ENCODE data around the gene UBE2H. TPM values are rescaled to one million over a fixed set of nuclear protein-coding genes. Genes with fewer than 3 reads are reported as not detected.

The UBE2H gene
- total RNA-seq, 2 donors from 2014 or later, result 92.6 to 93.4 TPM

DNA sequence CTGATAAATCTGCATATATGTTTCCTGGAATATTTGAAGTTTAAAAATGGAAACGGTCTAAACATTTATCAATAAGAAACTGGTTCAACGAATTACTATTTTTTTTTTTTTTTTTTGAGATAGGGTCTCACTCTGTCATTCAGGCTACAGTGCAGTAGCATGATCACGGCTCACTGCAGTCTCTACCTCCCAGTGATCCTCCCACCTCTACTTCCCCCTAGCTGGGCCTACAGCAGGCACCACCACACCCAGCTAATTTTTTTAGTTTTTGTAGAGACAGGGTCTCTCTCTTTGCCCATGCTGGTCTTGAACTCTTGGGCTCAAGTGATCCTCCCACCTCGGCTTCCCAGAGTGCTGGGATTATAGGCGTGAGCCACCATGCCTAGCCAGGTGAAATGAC, 68.3 kb downstream of the UBE2H start:
- Histone ChIP-seq H3K27ac (peak overlapping the region in 1 of 4 donors; percentile 50), H3K27me3 (no peaks in the 10 kb centered on the region), H3K9me3 (no peaks in the 10 kb centered on the region), H3K36me3 (replicated peaks in 1 of 2; ENCODE audit: insufficient read depth in 1 of 2, low read depth in 2 of 2) (no peaks in the 10 kb centered on the region), H3K4me1 (peaks cover 53% of the 10 kb centered on the region), H3K4me3 (no peak overlapping the region)
- TF ChIP-seq, protein P1, sequence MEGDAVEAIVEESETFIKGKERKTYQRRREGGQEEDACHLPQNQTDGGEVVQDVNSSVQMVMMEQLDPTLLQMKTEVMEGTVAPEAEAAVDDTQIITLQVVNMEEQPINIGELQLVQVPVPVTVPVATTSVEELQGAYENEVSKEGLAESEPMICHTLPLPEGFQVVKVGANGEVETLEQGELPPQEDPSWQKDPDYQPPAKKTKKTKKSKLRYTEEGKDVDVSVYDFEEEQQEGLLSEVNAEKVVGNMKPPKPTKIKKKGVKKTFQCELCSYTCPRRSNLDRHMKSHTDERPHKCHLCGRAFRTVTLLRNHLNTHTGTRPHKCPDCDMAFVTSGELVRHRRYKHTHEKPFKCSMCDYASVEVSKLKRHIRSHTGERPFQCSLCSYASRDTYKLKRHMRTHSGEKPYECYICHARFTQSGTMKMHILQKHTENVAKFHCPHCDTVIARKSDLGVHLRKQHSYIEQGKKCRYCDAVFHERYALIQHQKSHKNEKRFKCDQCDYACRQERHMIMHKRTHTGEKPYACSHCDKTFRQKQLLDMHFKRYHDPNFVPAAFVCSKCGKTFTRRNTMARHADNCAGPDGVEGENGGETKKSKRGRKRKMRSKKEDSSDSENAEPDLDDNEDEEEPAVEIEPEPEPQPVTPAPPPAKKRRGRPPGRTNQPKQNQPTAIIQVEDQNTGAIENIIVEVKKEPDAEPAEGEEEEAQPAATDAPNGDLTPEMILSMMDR (IDR thresholded peaks at IDR 0.05), result no peak
- no peak for TF ChIP-seq POLR2A (IDR thresholded peaks at IDR 0.05)
- no peak for DNase-seq
- intact Hi-C loops (cut with DNase I), result no loop called here
- no peak for ATAC-seq
- 78 to 80% methylated on average over 5 of the region's 5 CpGs for WGBS, 2 donors

DNA sequence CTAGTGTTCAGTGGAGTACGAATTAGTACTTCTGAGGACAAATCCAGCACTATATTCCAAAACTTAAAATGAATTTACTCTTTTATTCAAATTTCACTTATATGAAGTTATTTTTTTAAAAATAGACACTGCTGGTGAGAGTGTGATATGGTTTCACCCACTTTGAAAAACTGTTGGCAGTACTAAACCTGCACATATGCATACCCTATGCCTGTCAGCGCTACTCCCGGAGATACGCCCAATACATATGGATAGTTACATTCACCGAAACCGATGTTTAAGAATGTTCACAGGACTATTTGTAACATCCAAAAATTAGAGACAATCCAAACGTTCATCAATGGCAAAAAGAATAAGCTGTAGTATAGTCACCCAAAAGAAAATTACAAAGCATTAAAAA, 69.6 kb downstream of the UBE2H start:
- Histone ChIP-seq H3K4me3 (no peak overlapping the region), H3K4me1 (peaks cover 48% of the 10 kb centered on the region), H3K27ac (peak overlapping the region in 1 of 4 donors; percentile 7), H3K27me3 (no peaks in the 10 kb centered on the region), H3K9me3 (no peaks in the 10 kb centered on the region), H3K36me3 (replicated peaks in 1 of 2; ENCODE audit: insufficient read depth in 1 of 2, low read depth in 2 of 2) (no peaks in the 10 kb centered on the region)
- WGBS, 2 donors, result 92% methylated on average over 7 of the region's 7 CpGs
- TF ChIP-seq, protein P1 (IDR thresholded peaks at IDR 0.05), result no peak
- no peak for TF ChIP-seq POLR2A (IDR thresholded peaks at IDR 0.05)
- ATAC-seq (no peak), DNase-seq (no peak)
- intact Hi-C loops (cut with DNase I), result no loop called here

DNA sequence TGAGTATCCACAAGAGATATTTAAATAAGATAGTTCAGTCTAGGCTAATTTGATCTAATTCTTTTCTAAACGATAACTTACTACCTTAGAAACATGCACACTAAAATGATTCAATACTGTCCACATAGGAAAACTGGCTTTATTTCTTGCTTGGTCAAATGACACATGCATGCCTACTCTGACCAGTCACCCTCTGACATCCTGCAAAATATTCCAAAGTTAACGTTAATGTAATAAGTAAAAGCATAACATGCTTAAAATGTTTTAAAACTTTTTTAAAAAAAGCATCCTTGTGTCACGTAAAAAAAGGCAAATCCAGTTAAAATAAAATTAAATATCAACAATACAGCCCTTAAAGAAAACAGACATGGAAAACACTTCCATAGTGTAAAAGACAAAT, 70.2 kb downstream of the UBE2H start:
- Histone ChIP-seq H3K4me1 (peaks cover 48% of the 10 kb centered on the region), H3K36me3 (replicated peaks in 1 of 2; ENCODE audit: insufficient read depth in 1 of 2, low read depth in 2 of 2) (no peaks in the 10 kb centered on the region), H3K27ac (peak overlapping the region in 1 of 4 donors; percentile 7), H3K27me3 (no peaks in the 10 kb centered on the region), H3K9me3 (no peaks in the 10 kb centered on the region), H3K4me3 (no peak overlapping the region)
- ATAC-seq (no peak), DNase-seq (no peak)
- no peak for TF ChIP-seq POLR2A (IDR thresholded peaks at IDR 0.05)
- WGBS, 2 donors, result 61% methylated on average over 3 of the region's 3 CpGs
- intact Hi-C loops (cut with DNase I), result no loop called here

DNA sequence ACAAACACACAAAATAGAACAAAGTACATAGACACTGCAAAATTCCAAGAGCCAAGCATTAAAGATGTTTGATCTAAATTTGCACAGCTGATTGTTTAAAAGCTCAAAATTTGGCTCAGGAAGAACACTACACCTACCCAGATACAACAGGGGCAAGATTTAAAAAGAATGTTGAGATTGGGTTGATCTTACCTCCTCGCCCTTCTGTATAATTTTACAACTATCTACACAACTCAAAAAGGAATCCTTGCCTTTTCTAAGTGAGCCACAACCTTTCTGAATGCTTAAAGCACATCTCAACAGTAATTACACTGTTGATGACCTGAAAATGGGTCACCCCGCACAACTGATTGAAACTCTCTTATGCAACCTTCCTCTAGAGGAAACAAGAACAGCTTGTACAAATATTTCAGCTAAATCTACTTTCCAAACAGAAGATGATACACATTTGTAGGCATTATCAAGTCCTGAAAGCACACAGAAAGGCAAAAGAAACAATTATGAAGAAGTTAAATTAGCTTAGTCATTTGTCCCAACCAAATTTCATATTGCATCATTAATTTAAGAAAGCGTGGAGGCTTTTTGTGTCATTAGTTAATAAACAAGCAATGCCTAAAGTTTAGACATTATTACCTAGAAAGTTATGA, 75.5 kb downstream of the UBE2H start:
- Histone ChIP-seq H3K27me3 (no peaks in the 10 kb centered on the region), H3K9me3 (no peaks in the 10 kb centered on the region), H3K4me3 (no peak overlapping the region), H3K36me3 (replicated peaks in 1 of 2; ENCODE audit: insufficient read depth in 1 of 2, low read depth in 2 of 2) (no peaks in the 10 kb centered on the region), H3K27ac (peak overlapping the region; percentile 16 to 77 (median 26)), H3K4me1 (peaks cover 38% of the 10 kb centered on the region)
- DNase-seq (peak in 2 of 4 donors; percentile 34 to 46), ATAC-seq (peak; percentile 53)
- TF ChIP-seq, protein P1 (IDR thresholded peaks at IDR 0.05), result no peak
- no peak for TF ChIP-seq POLR2A (IDR thresholded peaks at IDR 0.05)
- WGBS, 2 donors, result 47 to 58% methylated on average over 3 of the region's 3 CpGs
- intact Hi-C loops (cut with DNase I), result no loop called here

DNA sequence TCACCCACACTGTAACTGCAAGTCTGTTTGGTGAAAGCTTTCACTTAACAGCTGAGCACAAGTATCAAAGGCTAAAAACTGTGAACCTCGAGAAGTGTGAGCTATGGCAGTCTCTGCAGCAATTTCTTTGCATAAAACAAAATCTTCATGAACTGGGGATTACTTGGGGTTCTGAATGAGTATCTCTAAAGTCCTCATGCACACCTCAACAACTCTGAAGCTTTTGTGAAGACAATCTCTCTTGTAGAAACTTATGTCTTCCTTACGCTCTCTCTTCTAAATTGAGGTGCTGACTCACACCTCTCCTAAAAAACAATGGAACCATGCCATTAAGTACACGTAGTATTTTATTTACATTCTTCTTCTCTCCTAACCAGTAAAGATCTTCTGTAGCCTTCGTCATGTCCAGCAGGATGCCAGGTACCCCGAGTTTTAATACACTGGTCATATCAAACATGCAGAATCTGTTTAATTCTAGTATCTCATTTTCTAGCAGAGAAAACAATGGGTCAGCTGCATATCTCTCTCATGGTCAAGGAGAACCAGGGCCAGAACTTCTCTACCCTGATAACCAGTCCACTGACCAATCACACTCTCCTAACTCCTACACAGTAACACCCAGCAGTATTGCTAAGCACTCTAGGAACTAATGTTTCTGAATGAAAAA, 76.9 kb downstream of the UBE2H start:
- no peak for TF ChIP-seq POLR2A (IDR thresholded peaks at IDR 0.05)
- TF ChIP-seq, protein P1 (IDR thresholded peaks at IDR 0.05), result no peak
- Histone ChIP-seq H3K27me3 (no peaks in the 10 kb centered on the region), H3K4me3 (no peak overlapping the region), H3K4me1 (peaks cover 45% of the 10 kb centered on the region), H3K27ac (peak overlapping the region in 3 of 4 donors; percentile 18 to 77 (median 58)), H3K9me3 (no peaks in the 10 kb centered on the region), H3K36me3 (replicated peaks in 1 of 2; ENCODE audit: insufficient read depth in 1 of 2, low read depth in 2 of 2) (no peaks in the 10 kb centered on the region)
- intact Hi-C loops (cut with DNase I), result no loop called here
- peak; percentile 55 for ATAC-seq
- no peak for DNase-seq
- 29 to 37% methylated on average over 5 of the region's 5 CpGs for WGBS, 2 donors

Measured in body of pancreas (tissue), 4 donors.